ENCODE data around the gene SLC22A4.

The SLC22A4 gene

DNA sequence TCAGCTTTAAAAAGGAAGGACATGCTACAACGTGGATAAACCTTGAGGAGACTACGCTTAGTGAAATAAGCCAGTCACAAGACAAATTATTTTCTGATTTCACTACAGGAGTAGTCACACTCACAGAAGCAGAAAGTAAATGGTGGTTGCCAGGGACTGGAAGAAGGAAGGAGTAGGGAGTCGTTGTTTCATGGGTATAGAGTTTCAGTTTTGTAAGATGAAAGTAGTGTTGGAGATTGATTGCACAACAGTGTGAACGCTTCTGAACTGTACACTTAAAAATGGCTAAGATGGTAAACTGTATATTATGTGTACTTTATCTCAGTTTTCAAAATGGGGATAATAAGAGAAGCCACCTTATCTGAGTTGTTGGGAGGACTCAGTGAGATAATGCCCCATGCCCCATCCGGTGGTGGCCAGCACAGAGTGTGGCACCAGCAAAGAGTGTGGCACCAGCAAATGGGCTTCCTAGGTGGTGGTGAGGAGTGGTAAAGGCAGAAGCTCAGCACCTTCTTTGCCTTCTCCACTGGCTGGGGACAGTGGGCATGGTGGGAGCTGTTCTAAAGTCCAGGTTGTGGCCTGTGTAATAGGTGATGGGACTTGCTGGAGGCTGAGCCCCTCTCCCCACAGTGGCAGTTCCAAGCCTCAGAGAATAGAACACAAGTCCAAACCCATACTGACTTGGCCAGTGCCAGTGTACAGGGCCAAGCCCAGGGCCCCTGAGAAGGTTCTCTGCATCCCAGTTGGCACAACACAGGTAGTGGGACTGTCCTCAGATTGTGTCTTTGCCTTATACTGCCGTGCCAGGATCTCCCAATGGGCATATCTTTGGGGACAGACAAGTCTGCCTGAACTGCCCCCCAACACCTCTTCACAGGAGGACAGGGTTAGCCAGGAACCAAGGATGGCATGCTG, 4.4 kb downstream of the SLC22A4 start:
- FAIRE-seq (no peak), DNase-seq (ENCODE audit: low spot score) (no peak)

DNA sequence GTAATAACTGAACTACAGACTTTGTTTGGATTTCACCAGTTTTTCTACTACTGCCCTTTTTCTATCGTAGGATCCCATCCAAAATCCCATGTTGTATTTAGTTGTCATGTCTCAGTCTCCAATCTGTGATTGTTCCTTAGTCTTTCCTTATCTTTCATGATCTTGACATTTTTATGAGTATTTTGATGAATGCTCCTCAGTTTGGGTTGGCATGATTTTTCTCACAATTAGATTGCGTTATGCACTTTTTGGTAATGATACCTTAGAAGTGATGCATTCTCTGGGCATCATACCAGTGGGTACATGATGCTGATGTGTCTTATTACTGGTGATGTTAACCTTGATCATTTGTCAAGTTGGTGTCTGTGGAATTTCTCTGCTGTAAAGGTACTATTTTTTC, 5.7 kb downstream of the SLC22A4 start:
- no peak for FAIRE-seq
- no peak for DNase-seq (ENCODE audit: low spot score)

DNA sequence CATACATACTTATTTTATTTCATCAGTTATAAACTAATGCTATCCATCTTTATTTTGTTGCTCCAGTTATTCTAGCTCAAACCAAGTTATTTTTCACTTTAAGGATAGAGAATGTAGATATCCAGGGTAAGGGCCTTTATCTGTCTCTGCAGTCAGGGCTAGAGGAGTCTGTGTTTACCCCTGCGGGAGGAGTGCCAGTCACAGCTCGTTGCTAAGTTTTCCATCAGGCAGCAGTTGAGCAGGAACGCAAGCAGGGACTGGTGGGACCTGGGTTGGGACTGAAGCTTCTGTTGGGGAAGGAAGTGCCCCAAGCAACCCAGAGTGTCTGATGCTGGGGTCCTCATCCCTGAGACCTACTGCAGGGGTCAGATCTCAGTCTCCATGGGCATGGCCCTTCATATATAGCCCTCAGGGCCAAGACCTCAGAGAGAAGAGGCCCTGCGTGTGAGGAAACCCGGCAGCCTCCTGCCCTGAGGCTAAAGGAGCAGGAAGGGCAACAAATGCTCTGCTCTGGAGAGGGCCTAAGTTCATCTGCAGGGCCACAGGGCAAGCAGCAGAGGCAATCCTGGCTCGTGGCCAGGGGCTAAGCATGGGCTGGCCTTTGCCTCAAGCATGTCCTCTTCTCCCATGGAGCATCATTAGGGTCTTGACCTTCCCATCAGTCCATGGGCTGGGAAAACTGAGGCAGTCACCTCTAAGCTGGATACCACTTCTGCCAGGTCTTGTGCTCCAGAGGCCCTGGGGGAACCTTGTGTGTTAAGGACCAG, 6.6 kb downstream of the SLC22A4 start:
- DNase-seq (ENCODE audit: low spot score) (no peak), FAIRE-seq (no peak)

DNA sequence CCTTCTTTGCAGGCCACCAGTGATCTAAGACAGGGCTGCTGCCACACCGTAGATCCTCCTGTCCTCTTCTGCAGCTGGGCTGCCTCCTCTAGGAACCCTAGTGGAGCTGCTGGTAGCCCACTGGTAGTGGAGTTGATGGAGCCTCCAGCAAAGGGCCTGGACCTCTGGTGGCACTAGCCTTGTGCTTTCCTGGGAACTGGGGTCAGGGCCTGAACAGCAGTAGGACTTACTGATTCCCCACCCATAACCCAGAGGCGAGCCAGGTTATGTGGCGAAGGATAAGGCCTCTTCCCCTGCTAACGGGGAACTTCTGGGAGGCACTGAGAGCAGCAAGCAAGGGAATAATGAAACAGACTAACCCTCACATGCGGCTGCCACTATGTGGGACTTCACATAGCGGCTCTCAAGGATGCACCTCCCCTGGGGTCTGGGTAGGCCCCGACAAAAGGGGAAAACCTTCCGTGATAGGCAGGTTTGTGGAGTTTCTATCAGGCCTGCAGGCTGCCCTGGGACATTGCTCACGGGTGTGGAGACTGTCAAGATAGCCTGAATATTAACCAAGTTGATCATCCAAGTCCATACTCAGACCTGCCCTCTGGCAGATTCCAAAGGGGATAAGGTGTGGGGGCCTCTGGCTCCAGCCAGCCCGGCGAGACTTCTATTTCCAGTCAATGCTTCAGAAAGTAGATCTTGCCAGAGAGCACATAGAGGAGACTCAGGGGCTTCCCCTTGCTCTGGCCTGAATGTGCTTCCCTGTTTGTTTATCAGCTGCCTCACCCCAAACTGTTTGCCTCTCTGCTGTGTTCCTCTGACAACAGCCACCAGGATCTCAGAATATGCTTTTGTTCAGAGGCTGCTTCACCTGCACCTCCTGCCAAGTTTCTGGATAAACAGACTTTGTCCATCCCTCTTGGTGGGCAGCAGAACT, 7.4 kb downstream of the SLC22A4 start:
- no peak for FAIRE-seq
- no peak for DNase-seq (ENCODE audit: low spot score)

DNA sequence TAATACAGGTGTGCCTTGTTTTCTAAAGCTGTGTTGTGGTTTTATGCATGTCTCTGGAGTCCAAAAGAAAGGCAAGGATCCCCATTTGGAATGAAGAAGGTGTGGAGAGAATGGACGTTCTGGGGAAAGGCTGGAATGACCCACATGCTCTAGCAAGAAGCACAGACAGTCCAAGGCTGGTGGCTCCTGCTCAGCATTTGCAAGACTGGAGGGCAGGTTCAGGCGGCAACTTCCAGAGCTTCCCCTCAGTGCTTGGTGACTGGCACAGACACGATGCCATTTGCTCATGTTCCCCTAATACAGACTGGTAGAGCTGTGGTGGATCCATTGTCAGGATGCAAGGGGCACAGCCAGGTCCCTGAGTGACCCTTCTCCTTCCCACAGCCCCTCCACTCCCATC, 8.2 kb downstream of the SLC22A4 start:
- DNase-seq (ENCODE audit: low spot score), result no peak

DNA sequence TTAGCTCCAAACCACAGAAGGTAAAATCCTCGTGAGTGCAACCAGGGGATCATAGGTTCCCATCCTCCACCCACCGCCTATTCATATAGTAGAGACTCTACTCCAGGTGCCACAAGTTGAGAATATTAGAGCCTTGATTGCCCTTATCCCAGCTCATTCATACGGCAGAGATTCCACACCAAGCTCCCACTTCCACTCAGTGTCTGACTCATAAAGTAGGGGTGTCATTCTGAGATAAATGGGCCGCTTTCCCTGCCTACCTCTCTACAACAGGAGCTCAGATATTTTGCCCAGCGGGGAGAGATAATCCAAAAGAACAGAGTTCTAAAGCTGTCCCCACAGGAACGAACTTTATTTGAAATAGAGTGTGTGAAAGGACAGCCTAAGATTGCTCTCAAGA, 9.4 kb downstream of the SLC22A4 start:
- DNase-seq (ENCODE audit: low spot score), result no peak

More for the DNA sequence above, 8.2 kb downstream of the SLC22A4 start:
- no peak for FAIRE-seq

DNA sequence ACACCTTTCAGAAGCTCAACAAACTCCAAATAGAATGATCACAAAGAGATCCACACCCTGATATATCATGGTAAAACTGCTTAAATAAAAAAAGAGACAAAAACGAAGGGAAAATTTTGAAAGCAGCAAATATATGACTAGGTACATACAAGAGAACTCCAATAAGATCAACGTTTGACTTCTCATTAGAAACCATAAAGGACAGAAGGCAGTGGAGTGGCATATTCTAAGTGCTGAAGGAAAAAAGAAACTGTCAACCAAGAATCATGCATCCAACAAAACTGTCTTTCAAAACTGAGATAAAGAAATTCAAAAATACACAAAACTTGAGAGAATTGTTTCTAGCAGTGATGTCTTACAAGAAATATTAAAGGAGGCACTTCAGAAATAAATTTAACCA, 11.2 kb downstream of the SLC22A4 start:
- DNase-seq (ENCODE audit: low spot score), result no peak
- no peak for FAIRE-seq

More for the DNA sequence above, 9.4 kb downstream of the SLC22A4 start:
- no peak for FAIRE-seq

DNA sequence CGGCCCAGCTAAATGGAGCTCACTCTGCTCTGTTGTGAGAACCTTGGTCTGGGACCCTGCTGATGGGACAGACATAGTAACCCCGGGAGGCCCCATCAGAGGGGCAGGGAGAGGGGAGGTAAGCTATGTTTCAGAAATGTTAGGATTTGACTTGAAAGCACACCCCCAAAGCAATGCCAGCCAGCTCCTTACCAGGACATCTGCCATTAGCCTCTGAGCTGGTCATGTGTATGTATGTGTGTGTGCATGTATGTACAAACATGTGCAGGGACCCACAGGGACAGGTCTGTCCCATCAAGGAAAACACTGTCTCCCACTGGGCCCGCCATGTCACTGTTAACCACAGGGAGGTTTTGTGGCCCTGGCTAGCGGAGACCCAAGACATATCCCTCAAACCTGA, 14.5 kb downstream of the SLC22A4 start:
- FAIRE-seq (no peak), DNase-seq (ENCODE audit: low spot score) (no peak)

DNA sequence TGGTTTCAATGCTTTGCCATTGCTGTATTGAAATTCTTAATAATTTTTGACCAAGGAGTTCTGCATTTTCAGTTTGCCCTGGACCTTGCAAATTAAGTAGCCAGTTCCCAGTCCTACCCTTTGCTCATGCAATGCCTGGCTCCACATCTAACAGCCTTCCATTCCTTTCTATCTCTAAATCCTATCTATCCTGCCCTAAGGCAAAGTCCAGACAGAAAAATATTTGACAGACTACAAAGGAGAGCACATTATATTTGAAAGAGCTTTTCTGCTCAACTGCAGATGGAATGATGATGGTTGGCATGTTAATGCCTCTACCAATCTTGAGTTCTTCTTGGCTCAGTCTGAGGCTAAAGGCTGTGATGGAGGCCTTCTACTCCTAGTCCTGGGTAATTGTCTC, 15.5 kb downstream of the SLC22A4 start:
- FAIRE-seq, result no peak
- no peak for DNase-seq (ENCODE audit: low spot score)

DNA sequence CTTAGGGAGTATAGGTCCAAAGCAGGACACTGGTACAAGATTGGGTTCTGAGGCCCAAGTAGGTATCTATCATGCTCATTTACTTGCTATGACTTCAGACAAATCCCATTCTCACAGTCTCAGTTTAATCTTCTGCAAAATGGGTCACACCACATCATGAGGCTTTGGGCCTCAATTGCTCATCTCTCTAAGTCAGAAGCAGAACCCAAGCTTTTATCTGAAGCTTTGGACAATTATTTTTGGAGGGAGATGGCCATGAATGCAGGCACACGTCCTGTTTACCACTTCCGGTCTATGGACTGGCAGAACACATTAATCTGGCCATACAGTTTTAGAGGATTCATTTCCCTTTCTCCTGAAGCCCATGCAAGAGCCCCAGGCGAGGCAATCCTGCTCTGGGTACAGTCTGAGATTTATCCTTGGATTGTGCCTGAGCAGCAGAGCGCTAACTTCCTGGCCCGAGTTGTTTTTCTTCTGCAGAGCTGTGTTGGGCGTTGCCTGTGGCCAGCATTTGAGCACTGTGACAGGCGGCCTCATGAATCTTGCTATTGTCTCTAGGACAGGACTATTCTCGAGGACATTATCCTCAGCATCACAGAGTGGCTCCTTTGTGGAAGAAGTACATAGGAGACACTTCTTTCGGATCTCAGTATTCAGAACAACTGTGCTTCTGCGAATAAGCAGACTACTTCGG, 16.1 kb downstream of the SLC22A4 start:
- DNase-seq (ENCODE audit: low spot score) (no peak), FAIRE-seq (no peak)

DNA sequence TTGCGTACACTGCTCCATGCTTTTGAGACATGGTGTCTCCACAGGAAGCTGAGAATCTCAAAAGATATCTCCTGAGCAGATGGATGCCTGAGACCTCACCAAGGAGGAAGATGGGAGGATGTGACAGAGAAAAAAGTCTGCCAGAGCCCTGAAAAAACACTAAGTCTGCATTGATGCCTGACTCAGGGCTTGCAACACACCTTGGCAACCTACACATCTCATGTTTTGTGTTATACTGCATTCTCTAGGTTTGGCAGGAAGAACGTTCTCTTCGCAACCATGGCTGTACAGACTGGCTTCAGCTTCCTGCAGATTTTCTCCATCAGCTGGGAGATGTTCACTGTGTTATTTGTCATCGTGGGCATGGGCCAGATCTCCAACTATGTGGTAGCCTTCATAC, 19.2 kb downstream of the SLC22A4 start:
- DNase-seq (ENCODE audit: low spot score), result no peak
- FAIRE-seq, result no peak

DNA sequence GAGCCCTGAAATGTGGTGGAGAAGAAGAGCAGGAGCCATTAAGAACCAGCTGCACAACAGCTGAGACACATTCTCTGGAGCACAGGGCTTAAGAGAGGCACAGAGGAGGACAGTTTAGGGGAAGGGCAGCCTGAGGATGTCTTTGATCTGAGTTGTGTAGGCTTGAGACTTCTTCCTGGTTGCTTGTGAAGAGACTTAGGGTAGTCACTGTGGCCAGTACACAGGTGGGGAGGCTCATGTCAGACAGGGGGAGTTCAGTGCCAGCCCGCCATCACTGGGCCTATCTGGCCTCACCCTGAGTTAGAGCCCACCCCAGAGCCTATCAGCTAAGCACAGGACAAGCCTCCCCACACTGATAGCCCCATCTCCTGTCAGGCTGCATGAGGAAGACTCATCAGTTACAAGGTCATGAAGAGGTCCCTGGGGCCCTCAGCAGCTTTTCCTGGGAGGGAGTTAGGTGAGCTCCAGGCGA, 19.8 kb downstream of the SLC22A4 start:
- FAIRE-seq, result no peak

DNA sequence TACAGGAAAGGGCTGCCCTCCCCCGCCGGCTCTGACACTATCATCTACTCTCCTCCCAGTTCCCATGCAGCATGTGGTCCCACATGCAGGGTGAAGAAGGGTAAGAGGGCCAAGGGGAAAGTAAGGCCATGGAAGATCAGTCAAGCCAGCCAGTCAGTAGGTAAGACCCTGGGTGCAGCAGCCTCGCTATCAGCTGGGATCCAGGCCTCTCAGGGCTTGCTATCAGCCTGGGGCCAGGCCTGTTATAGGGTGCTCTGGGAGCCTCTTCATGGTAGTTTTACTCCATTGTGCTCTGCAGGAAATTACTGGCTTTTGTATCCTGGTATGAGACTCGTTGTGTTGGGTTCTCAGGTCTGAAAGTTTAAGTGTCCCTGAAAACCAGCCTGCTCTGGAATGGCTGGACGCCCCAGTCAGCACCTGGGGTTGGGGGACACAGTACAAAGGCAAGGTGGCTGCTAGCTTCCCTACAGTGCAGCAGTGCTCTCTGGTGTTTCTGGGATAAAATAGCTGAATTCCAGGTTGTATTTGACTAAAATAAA, 21.4 kb downstream of the SLC22A4 start:
- DNase-seq (ENCODE audit: low spot score), result no peak
- no peak for FAIRE-seq

More for the DNA sequence above, 19.8 kb downstream of the SLC22A4 start:
- no peak for DNase-seq (ENCODE audit: low spot score)

DNA sequence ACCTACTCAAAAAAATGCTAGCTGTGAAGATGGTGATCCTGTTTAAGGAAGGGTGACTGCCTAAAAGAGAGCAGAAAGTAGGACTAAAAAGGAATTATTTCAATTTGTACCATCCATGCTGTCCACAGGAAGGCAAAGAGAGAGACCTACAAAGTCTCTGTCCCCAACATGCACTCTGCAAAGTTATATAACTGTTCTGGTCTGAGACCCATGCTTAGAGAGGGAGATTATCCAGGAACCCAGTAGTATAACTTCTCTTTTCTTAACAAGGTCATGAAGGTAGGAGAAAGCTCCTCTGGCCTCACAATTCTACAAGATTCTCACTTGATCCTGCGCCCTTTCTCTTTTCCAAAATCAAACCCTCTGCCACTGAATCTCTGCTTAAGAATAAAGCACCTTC, 25.8 kb downstream of the SLC22A4 start:
- no peak for FAIRE-seq
- no peak for DNase-seq (ENCODE audit: low spot score)

DNA sequence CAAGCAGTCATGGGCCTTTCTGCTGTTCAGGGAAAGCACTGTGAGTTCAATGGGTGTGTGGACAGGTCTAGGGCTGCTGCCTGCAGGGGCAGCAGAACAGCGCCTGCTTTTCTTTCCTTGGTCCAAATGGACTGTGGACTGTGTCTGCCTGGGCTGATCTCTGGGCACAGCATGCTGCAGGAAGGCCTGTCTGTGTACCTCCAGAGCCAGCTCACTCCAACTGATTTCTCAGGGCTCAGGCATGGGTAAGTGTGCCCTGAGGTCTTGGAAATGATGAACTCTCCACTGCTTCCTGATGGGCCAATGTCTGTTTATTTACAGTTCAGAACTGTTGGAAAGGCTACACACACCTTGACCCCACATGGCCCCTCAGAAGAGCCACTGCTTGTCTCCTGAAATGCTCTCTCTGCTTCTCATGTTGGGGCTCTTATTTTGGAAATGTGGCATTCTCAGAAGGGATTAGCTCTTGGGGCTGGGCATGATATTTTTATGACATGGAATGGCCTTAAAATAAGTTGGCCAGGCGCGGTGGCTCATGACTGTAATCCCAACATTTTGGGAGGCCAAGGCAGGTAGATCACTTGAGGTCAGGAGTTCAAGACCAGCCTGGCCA, 27.0 kb downstream of the SLC22A4 start:
- FAIRE-seq, result no peak

DNA sequence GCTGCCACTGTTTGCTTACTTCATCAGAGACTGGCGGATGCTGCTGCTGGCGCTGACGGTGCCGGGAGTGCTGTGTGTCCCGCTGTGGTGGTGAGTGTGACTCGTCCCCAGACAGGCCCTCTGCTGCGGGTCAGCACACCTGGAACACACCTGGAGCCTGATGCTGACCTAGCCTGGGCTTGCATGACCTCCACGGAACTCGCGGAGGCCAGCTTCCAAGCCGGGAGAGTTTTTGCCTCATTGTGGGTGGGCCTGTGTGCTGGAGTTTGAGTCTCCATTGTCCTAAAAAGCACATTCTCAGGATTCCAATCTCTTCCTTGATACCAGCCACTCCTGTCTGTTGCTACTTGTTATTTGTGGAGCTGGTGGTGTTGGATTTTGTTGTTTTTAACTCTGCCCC, 28.1 kb downstream of the SLC22A4 start:
- DNase-seq (ENCODE audit: low spot score) (no peak), FAIRE-seq (no peak)

More for the DNA sequence above, 27.0 kb downstream of the SLC22A4 start:
- DNase-seq (ENCODE audit: low spot score), result no peak

DNA sequence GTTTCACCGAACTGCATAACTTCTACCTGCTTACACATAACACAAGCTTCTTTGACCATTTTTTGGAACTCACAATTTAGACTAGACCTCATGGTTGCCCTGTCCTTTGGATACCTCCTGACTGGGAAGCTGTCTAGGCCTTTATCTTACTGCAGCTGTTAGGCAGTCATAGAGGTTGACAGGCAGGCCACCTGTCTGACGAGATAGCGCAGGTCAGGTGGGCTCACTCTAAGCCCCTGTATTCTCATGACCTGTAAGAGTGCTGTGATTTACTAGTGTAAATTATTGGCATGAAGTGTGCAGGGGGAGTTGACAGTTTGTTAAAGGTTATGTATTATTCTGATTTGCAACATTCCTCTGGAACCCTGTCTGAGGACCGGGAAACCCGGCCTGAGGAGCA, 29.0 kb downstream of the SLC22A4 start:
- no peak for DNase-seq (ENCODE audit: low spot score)
- FAIRE-seq, result no peak

DNA sequence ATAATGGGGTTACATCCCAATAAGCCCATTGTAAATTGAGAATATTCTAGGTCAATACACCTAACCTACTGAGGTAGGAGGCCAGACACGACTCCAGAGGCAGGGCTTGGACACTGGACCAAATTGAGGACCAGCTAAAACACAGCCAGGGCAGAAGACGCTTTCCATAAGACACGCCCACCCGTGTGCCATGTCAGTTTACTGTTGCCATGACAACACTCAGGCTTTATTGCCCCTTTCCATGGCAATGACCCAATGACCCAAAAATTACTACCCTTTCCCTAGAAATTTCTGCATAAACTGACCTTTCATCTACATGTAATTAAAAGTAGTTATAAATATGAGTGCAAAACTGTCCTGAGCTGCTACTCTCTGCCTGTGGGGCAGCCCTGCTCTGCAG, 31.5 kb downstream of the SLC22A4 start:
- DNase-seq (ENCODE audit: low spot score) (no peak), FAIRE-seq (no peak)

DNA sequence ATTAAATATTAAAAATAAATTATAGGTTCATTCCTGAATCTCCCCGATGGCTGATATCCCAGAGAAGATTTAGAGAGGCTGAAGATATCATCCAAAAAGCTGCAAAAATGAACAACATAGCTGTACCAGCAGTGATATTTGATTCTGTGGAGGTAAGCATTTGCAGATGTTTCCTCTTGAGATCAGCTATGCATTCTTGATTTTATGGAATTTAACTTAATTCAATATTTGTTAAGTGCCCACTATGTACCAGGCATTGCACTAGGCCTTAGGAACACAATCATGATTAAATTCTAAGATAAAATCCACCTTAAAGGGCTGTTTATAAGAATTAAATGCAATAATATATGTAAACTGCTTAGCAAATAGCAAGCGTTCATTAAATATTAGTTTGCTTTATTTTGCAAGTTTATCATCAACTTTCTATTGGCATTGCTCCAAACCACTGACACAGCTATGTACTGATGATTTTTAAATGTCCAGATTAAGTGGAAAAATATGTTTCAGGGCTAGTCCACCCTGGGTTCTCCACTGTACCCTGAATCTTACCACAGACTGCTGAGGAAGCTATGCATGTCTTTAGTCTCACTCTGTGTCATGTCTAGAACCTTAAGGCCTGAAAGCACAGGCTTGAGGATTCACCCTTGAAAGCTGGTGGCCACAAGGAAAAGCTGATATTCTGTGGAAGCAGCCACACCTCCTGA, 33.2 kb downstream of the SLC22A4 start:
- no peak for FAIRE-seq
- DNase-seq (ENCODE audit: low spot score), result no peak
